Epidermal melanocyte (primary cell): ENCODE results near the gene PPP1R13B.
"Not testable (repeated sequence)": the region's sequence is repeated elsewhere in the genome, so short reads cannot be mapped to it uniquely, and the experiment has no call there.

Experiments used
- DNase-seq: peaks from one replicate; pipeline ENCODE4 v3.0.0; 2011; ENCODE audit warnings: low spot score; ENCODE audit not compliant: insufficient read length

PPP1R13B gene

GRCh38 chr14:103702095-103702494 is 145.3 kb downstream of the PPP1R13B start:
- no peak for DNase-seq

GRCh38 chr14:103700753-103701490 is 146.5 kb downstream of the PPP1R13B start:
- DNase-seq, result no peak

- DNase-seq, result no peak
Observed at GRCh38 chr14:103699901-103700752, 147.2 kb downstream of the PPP1R13B start.

GRCh38 chr14:103699261-103699661 is 148.1 kb downstream of the PPP1R13B start:
- DNase-seq, result no peak

- DNase-seq, result no peak
Observed at GRCh38 chr14:103698380-103699260, 148.8 kb downstream of the PPP1R13B start.

- DNase-seq, result no peak
Observed at GRCh38 chr14:103697603-103698379, 149.6 kb downstream of the PPP1R13B start.

GRCh38 chr14:103697206-103697602 is 150.2 kb downstream of the PPP1R13B start:
- DNase-seq, result no peak

GRCh38 chr14:103696466-103697071 is 150.8 kb downstream of the PPP1R13B start:
- DNase-seq, result no peak

GRCh38 chr14:103696070-103696402 is 151.3 kb downstream of the PPP1R13B start:
- DNase-seq, result no peak

- DNase-seq, result no peak
Observed at GRCh38 chr14:103695296-103696069, 151.9 kb downstream of the PPP1R13B start.

- no peak for DNase-seq
Observed at GRCh38 chr14:103694572-103695026, 152.8 kb downstream of the PPP1R13B start.

- no peak for DNase-seq
Observed at GRCh38 chr14:103693515-103693914, 153.9 kb downstream of the PPP1R13B start.

GRCh38 chr14:103692871-103693270 is 154.5 kb downstream of the PPP1R13B start:
- DNase-seq, result no peak

- DNase-seq, result no peak
Observed at GRCh38 chr14:103692159-103692558, 155.2 kb downstream of the PPP1R13B start.

GRCh38 chr14:103691655-103692054 is 155.7 kb downstream of the PPP1R13B start:
- not testable (repeated sequence) for DNase-seq

GRCh38 chr14:103690332-103690731 is 157.0 kb downstream of the PPP1R13B start:
- DNase-seq, result no peak

- DNase-seq, result peak; percentile 46
Observed at GRCh38 chr14:103688906-103689902, 158.2 kb downstream of the PPP1R13B start.

GRCh38 chr14:103688441-103688840 is 158.9 kb downstream of the PPP1R13B start:
- no peak for DNase-seq
